HL-60 (cell line): Measurements from ENCODE around the gene ARHGAP26.

Experiments
- DNase-seq, 2 experiments: peaks; one replicate each; pipeline ENCODE4 v3.0.0-alpha.2; 2010 to 2020; ENCODE audit warnings: low read depth in 1 of 2, low spot score in 1 of 2
- H3K27ac ChIP-seq: fragments of 250-450 bp; sonication (Bioruptor Pico); replicated peaks from 2 replicates; pipeline ENCODE4 v1.5.1; 2020; ENCODE audit warnings: mild to moderate bottlenecking, moderate library complexity
- H3K27me3 ChIP-seq: fragments of 250-450 bp; sonication (Bioruptor Pico); 2 replicates; pipeline ENCODE4 v1.5.1; 2021; ENCODE audit warnings: mild to moderate bottlenecking, moderate library complexity; ENCODE audit not compliant: insufficient read depth, poor library complexity, severe bottlenecking
- H3K4me3 ChIP-seq: replicated peaks from 2 replicates; pipeline ENCODE4 v1.5.1; 2011; ENCODE audit warnings: mild to moderate bottlenecking, control low read depth, low read length; ENCODE audit not compliant: insufficient read depth
- CTCF ChIP-seq: IDR thresholded peaks from one replicate; pipeline ENCODE4 v1.5.1; 2011; ENCODE audit warnings: low read length, control low read depth, inconsistent platforms; ENCODE audit not compliant: insufficient read depth
- GABPA ChIP-seq: IDR thresholded peaks from 2 replicates; pipeline ENCODE4 v1.6.1; 2012; ENCODE audit warnings: low read depth
- POLR2AphosphoS5 ChIP-seq: IDR thresholded peaks from 2 replicates; pipeline ENCODE4 v1.6.1; 2012; ENCODE audit warnings: low read depth
- REST ChIP-seq: IDR thresholded peaks from 2 replicates; pipeline ENCODE4 v1.6.1; 2012; ENCODE audit warnings: low read depth; ENCODE audit not compliant: insufficient replicate concordance
- SPI1 ChIP-seq: IDR thresholded peaks from 2 replicates; pipeline ENCODE4 v1.6.1; 2012; ENCODE audit warnings: low read depth, mild to moderate bottlenecking, borderline replicate concordance

The ARHGAP26 gene

GRCh38 chr5:143037708-143038107 lies 267.5 kb downstream of the ARHGAP26 start:
- Histone ChIP-seq H3K27ac (no peak overlapping the region), H3K27me3 (no peaks in the 10 kb centered on the region), H3K4me3 (no peak overlapping the region)
- TF ChIP-seq REST (no peak), SPI1 (no peak), CTCF (no peak), GABPA (no peak), POLR2AphosphoS5 (no peak)
- DNase-seq, result no peak

GRCh38 chr5:143040622-143041021 lies 270.4 kb downstream of the ARHGAP26 start:
- DNase-seq, result peak; percentile 13 to 23
- Histone ChIP-seq H3K4me3 (no peak overlapping the region), H3K27ac (no peak overlapping the region), H3K27me3 (no peaks in the 10 kb centered on the region)
- TF ChIP-seq GABPA, result no peak
- TF ChIP-seq SPI1, result no peak
- no peak for TF ChIP-seq CTCF
- no peak for TF ChIP-seq POLR2AphosphoS5
- no peak for TF ChIP-seq REST

GRCh38 chr5:143041461-143041860 lies 271.3 kb downstream of the ARHGAP26 start:
- Histone ChIP-seq H3K27me3 (no peaks in the 10 kb centered on the region), H3K4me3 (no peak overlapping the region), H3K27ac (no peak overlapping the region)
- no peak for DNase-seq
- TF ChIP-seq POLR2AphosphoS5, result no peak
- TF ChIP-seq GABPA, result no peak
- TF ChIP-seq SPI1, result no peak
- TF ChIP-seq CTCF, result no peak
- no peak for TF ChIP-seq REST
